DMS53 treated with DMSO at 0.1 percent for 48 hours (cell line): ENCODE results near the gene ZMYND8.

Experiments
- DNase-seq: peaks from one replicate; lab custom pipeline; 2025; ENCODE audit not compliant: unreplicated experiment; lab: John Stamatoyannopoulos, UW

ZMYND8 gene

GRCh38 chr20:47228654-47229053 lies 127.8 kb downstream of the ZMYND8 start:
- DNase-seq: no peak

- DNase-seq: no peak
These were observed 128.9 kb downstream of the ZMYND8 start for GRCh38 chr20:47227576-47227975.

- DNase-seq: no peak
These were observed 129.4 kb downstream of the ZMYND8 start for GRCh38 chr20:47227119-47227518.

GRCh38 chr20:47225458-47225857 lies 131.0 kb downstream of the ZMYND8 start:
- DNase-seq: no peak

- DNase-seq: no peak
These were observed 131.6 kb downstream of the ZMYND8 start for GRCh38 chr20:47224857-47225256.

GRCh38 chr20:47224300-47224791 lies 132.2 kb downstream of the ZMYND8 start:
- DNase-seq: no peak

GRCh38 chr20:47223896-47224295 lies 132.6 kb downstream of the ZMYND8 start:
- DNase-seq: no peak

GRCh38 chr20:47222468-47223119 lies 133.9 kb downstream of the ZMYND8 start:
- DNase-seq: no peak

- DNase-seq: no peak
These were observed 135.4 kb downstream of the ZMYND8 start for GRCh38 chr20:47221036-47221625.

- peak; percentile 22 for DNase-seq
These were observed 136.3 kb downstream of the ZMYND8 start for GRCh38 chr20:47220161-47220582.

- no peak for DNase-seq
These were observed 138.7 kb downstream of the ZMYND8 start for GRCh38 chr20:47217482-47218446.

GRCh38 chr20:47216819-47217410 lies 139.6 kb downstream of the ZMYND8 start:
- DNase-seq: no peak

GRCh38 chr20:47215653-47216397 lies 140.7 kb downstream of the ZMYND8 start:
- no peak for DNase-seq

GRCh38 chr20:47213966-47214365 lies 142.5 kb downstream of the ZMYND8 start:
- no peak for DNase-seq

GRCh38 chr20:47212606-47213207 lies 143.8 kb downstream of the ZMYND8 start:
- no peak for DNase-seq

GRCh38 chr20:47211036-47211435 lies 145.5 kb downstream of the ZMYND8 start:
- no peak for DNase-seq

- DNase-seq: no peak
These were observed 146.0 kb downstream of the ZMYND8 start for GRCh38 chr20:47210470-47210869.

- DNase-seq: no peak
These were observed 146.5 kb downstream of the ZMYND8 start for GRCh38 chr20:47209982-47210381.

- no peak for DNase-seq
These were observed 147.8 kb downstream of the ZMYND8 start for GRCh38 chr20:47208534-47209174.
